Measurements from ENCODE around the gene NRN1L.
"Not testable (repeated sequence)": the region's sequence is repeated elsewhere in the genome, so short reads cannot be mapped to it uniquely, and the experiment has no call there.

NRN1L gene

GRCh38 chr16:67847064-67847861 is 37.4 kb upstream of the NRN1L start, which contains the start of gene CENPT:
Gene CENPT, minus strand, starts transcription at chr16:67847693. Its CDS starts 13,834 bp downstream, at chr16:67833859.
- H3K9ac ChIP-seq (ENCODE audit: low read length), result peak within 1 kb of the TSS; percentile 92
- no peaks in the 10 kb centered on the region for H3K9me3 ChIP-seq (ENCODE audit: control insufficient read depth, low read length)
- H3K4me3 ChIP-seq (ENCODE audit: low read length), result peak within 1 kb of the TSS; percentile 84
- peaks cover 42% of the 10 kb centered on the region for H3K4me1 ChIP-seq (ENCODE audit: control insufficient read depth, insufficient read depth, low read length)
- no peaks in the 10 kb centered on the region for H3K36me3 ChIP-seq (ENCODE audit: control insufficient read depth, insufficient read depth, low read length)
- H3K27me3 ChIP-seq (ENCODE audit: control insufficient read depth, insufficient read depth, low read length), result no peaks in the 10 kb centered on the region

- H3K4me1 ChIP-seq (ENCODE audit: control insufficient read depth, insufficient read depth, low read length), result peaks cover 41% of the 10 kb centered on the region
- H3K9ac ChIP-seq (ENCODE audit: low read length), result peak overlapping the region; percentile 92
Measured at GRCh38 chr16:67848118-67848517, 36.6 kb upstream of the NRN1L start.

GRCh38 chr16:67853670-67854069 is 31.0 kb upstream of the NRN1L start:
- Histone ChIP-seq H3K36me3 (ENCODE audit: control insufficient read depth, insufficient read depth, low read length) (no peaks in the 10 kb centered on the region), H3K27me3 (ENCODE audit: control insufficient read depth, insufficient read depth, low read length) (no peaks in the 10 kb centered on the region), H3K4me1 (ENCODE audit: control insufficient read depth, insufficient read depth, low read length) (peaks cover 23% of the 10 kb centered on the region)

More at GRCh38 chr16:67848118-67848517, 36.6 kb upstream of the NRN1L start:
- H3K27me3 ChIP-seq (ENCODE audit: control insufficient read depth, insufficient read depth, low read length), result no peaks in the 10 kb centered on the region
- no peaks in the 10 kb centered on the region for H3K9me3 ChIP-seq (ENCODE audit: control insufficient read depth, low read length)
- H3K4me3 ChIP-seq (ENCODE audit: low read length), result peak overlapping the region; percentile 84
- H3K36me3 ChIP-seq (ENCODE audit: control insufficient read depth, insufficient read depth, low read length), result no peaks in the 10 kb centered on the region

GRCh38 chr16:67855789-67856188 is 28.9 kb upstream of the NRN1L start:
- Histone ChIP-seq H3K4me1 (ENCODE audit: control insufficient read depth, insufficient read depth, low read length) (peaks cover 31% of the 10 kb centered on the region), H3K9me3 (ENCODE audit: control insufficient read depth, low read length) (no peaks in the 10 kb centered on the region), H3K36me3 (ENCODE audit: control insufficient read depth, insufficient read depth, low read length) (no peaks in the 10 kb centered on the region), H3K9ac (ENCODE audit: low read length) (no peak overlapping the region), H3K27me3 (ENCODE audit: control insufficient read depth, insufficient read depth, low read length) (no peaks in the 10 kb centered on the region), H3K4me3 (ENCODE audit: low read length) (no peak overlapping the region)

More at GRCh38 chr16:67853670-67854069, 31.0 kb upstream of the NRN1L start:
- no peak overlapping the region for H3K9ac ChIP-seq (ENCODE audit: low read length)
- no peaks in the 10 kb centered on the region for H3K9me3 ChIP-seq (ENCODE audit: control insufficient read depth, low read length)
- H3K4me3 ChIP-seq (ENCODE audit: low read length), result no peak overlapping the region

- H3K9me3 ChIP-seq (ENCODE audit: control insufficient read depth, low read length), result no peaks in the 10 kb centered on the region
- H3K27me3 ChIP-seq (ENCODE audit: control insufficient read depth, insufficient read depth, low read length), result no peaks in the 10 kb centered on the region
- peaks cover 44% of the 10 kb centered on the region for H3K4me1 ChIP-seq (ENCODE audit: control insufficient read depth, insufficient read depth, low read length)
- H3K9ac ChIP-seq (ENCODE audit: low read length), result peak overlapping the region; percentile 14
- H3K36me3 ChIP-seq (ENCODE audit: control insufficient read depth, insufficient read depth, low read length), result no peaks in the 10 kb centered on the region
- H3K4me3 ChIP-seq (ENCODE audit: low read length), result no peak overlapping the region
Measured at GRCh38 chr16:67856927-67857546, 27.6 kb upstream of the NRN1L start.

- Histone ChIP-seq H3K9ac (ENCODE audit: low read length) (peak overlapping the region; percentile 63), H3K27me3 (ENCODE audit: control insufficient read depth, insufficient read depth, low read length) (no peaks in the 10 kb centered on the region), H3K9me3 (ENCODE audit: control insufficient read depth, low read length) (no peaks in the 10 kb centered on the region), H3K4me1 (ENCODE audit: control insufficient read depth, insufficient read depth, low read length) (peaks cover 50% of the 10 kb centered on the region), H3K4me3 (ENCODE audit: low read length) (no peak overlapping the region), H3K36me3 (ENCODE audit: control insufficient read depth, insufficient read depth, low read length) (no peaks in the 10 kb centered on the region)
Measured at GRCh38 chr16:67857547-67858233, 27.0 kb upstream of the NRN1L start.

GRCh38 chr16:67858500-67858899 is 26.2 kb upstream of the NRN1L start:
- Histone ChIP-seq H3K36me3 (ENCODE audit: control insufficient read depth, insufficient read depth, low read length) (no peaks in the 10 kb centered on the region), H3K4me1 (ENCODE audit: control insufficient read depth, insufficient read depth, low read length) (peaks cover 58% of the 10 kb centered on the region), H3K27me3 (ENCODE audit: control insufficient read depth, insufficient read depth, low read length) (no peaks in the 10 kb centered on the region), H3K4me3 (ENCODE audit: low read length) (no peak overlapping the region), H3K9ac (ENCODE audit: low read length) (peak overlapping the region; percentile 63), H3K9me3 (ENCODE audit: control insufficient read depth, low read length) (no peaks in the 10 kb centered on the region)

GRCh38 chr16:67860589-67861398 is 23.9 kb upstream of the NRN1L start:
- Histone ChIP-seq H3K4me1 (ENCODE audit: control insufficient read depth, insufficient read depth, low read length) (peaks cover 65% of the 10 kb centered on the region), H3K36me3 (ENCODE audit: control insufficient read depth, insufficient read depth, low read length) (no peaks in the 10 kb centered on the region), H3K9me3 (ENCODE audit: control insufficient read depth, low read length) (no peaks in the 10 kb centered on the region), H3K4me3 (ENCODE audit: low read length) (no peak overlapping the region), H3K9ac (ENCODE audit: low read length) (no peak overlapping the region), H3K27me3 (ENCODE audit: control insufficient read depth, insufficient read depth, low read length) (no peaks in the 10 kb centered on the region)

GRCh38 chr16:67861877-67862276 is 22.8 kb upstream of the NRN1L start:
- Histone ChIP-seq H3K9ac (ENCODE audit: low read length) (no peak overlapping the region), H3K27me3 (ENCODE audit: control insufficient read depth, insufficient read depth, low read length) (no peaks in the 10 kb centered on the region), H3K4me1 (ENCODE audit: control insufficient read depth, insufficient read depth, low read length) (peaks cover 60% of the 10 kb centered on the region)

GRCh38 chr16:67862623-67863583 is 21.8 kb upstream of the NRN1L start:
- H3K4me3 ChIP-seq (ENCODE audit: low read length), result no peak overlapping the region
- H3K9ac ChIP-seq (ENCODE audit: low read length), result peak overlapping the region; percentile 32
- H3K4me1 ChIP-seq (ENCODE audit: control insufficient read depth, insufficient read depth, low read length), result peaks cover 50% of the 10 kb centered on the region
- no peaks in the 10 kb centered on the region for H3K27me3 ChIP-seq (ENCODE audit: control insufficient read depth, insufficient read depth, low read length)
- H3K36me3 ChIP-seq (ENCODE audit: control insufficient read depth, insufficient read depth, low read length), result no peaks in the 10 kb centered on the region
- H3K9me3 ChIP-seq (ENCODE audit: control insufficient read depth, low read length), result no peaks in the 10 kb centered on the region

More at GRCh38 chr16:67861877-67862276, 22.8 kb upstream of the NRN1L start:
- no peaks in the 10 kb centered on the region for H3K9me3 ChIP-seq (ENCODE audit: control insufficient read depth, low read length)
- no peak overlapping the region for H3K4me3 ChIP-seq (ENCODE audit: low read length)
- no peaks in the 10 kb centered on the region for H3K36me3 ChIP-seq (ENCODE audit: control insufficient read depth, insufficient read depth, low read length)

GRCh38 chr16:67864044-67864443 is 20.6 kb upstream of the NRN1L start:
- H3K27me3 ChIP-seq (ENCODE audit: control insufficient read depth, insufficient read depth, low read length); H3K9me3 ChIP-seq (ENCODE audit: control insufficient read depth, low read length); H3K4me3 ChIP-seq (ENCODE audit: low read length); H3K9ac ChIP-seq (ENCODE audit: low read length); H3K36me3 ChIP-seq (ENCODE audit: control insufficient read depth, insufficient read depth, low read length): not testable (repeated sequence)
- H3K4me1 ChIP-seq (ENCODE audit: control insufficient read depth, insufficient read depth, low read length), result peaks cover 42% of the 10 kb centered on the region

All from mucosa of stomach (tissue), 1 donor.